Activated T-helper 1 cell treated with anti-CD3 and anti-CD28 coated beads, Interleukin-12 subunit alpha, Interleukin-12 subunit beta, Interleukin-2, Interleukin-4 antibody, amounts not matched to agents 30 ng/mL and 10 ng/mL and 1 ng/mL, durations not matched to agents 14 hours and 24 hours and 36 hours (primary cell): ENCODE measurements around the gene CA6. TPM values are rescaled to one million over a fixed set of nuclear protein-coding genes. Genes with fewer than 3 reads are reported as not detected.
A peak's percentile ranks its signal among the peaks of the same experiment; 100 is the strongest.
"Not testable (repeated sequence)": the region's sequence is repeated elsewhere in the genome, so short reads cannot be mapped to it uniquely, and the experiment has no call there.

Experiments used
- DNase-seq: peaks from one replicate; pipeline ENCODE4 v3.0.0; 2021; ENCODE audit warnings: low spot score
- H3K27ac Mint-ChIP-seq: one replicate; pipeline ENCODE4 v1.8.0; 2021; ENCODE audit warnings: mild to moderate bottlenecking, mixed read lengths
- H3K27me3 Mint-ChIP-seq: one replicate; pipeline ENCODE4 v1.8.0; 2022; ENCODE audit warnings: mild to moderate bottlenecking, moderate library complexity, mixed read lengths; ENCODE audit not compliant: insufficient read depth
- H3K36me3 Mint-ChIP-seq: one replicate; pipeline ENCODE4 v1.8.0; 2021; ENCODE audit warnings: low read depth, mixed read lengths
- H3K4me1 Mint-ChIP-seq: one replicate; pipeline ENCODE4 v1.8.0; 2021; ENCODE audit warnings: low read depth, mixed read lengths
- H3K4me3 Mint-ChIP-seq: one replicate; pipeline ENCODE4 v1.8.0; 2021; ENCODE audit warnings: mild to moderate bottlenecking, moderate library complexity, mixed read lengths
- H3K9me3 Mint-ChIP-seq: one replicate; pipeline ENCODE4 v1.8.0; 2021; ENCODE audit warnings: mixed read lengths
- intact Hi-C: fragments of 100-400 bp; cut with micrococcal nuclease; formaldehyde crosslinking; loops from one replicate; pipeline ENCODE4 v1.15.1; 2024
- total RNA-seq: library from RNA; stranded (reverse); gene quantifications from 2 replicates; pipeline ENCODE4 v1.2.3, GENCODE V29; 2022

Gene CA6
- total RNA-seq, 1 donor from 2014 or later: 2.2 TPM

DNA sequence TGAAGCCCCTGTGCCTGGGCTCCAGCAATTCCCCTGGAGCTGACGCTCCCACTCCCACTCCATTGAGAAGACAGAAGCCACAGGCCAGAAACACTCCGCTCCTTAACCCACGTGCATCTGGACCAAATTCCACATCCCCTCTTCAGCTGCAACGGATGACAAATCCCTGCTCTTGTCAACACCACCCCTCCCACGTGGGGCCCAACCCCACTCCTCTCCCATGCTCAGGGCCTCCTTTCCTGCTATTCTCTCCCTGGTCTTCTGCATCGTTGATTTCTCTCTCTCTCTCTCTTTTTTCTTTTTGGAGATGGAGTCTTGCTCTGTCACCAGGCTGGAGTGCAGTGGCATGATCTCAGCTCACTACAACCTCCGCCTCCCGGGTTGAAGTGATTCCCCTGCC, 18.3 kb downstream of the CA6 start:
- Mint-ChIP-seq H3K27ac (peak overlapping the region; percentile 81), H3K27me3 (no peaks in the 10 kb centered on the region), H3K4me3 (peak overlapping the region; percentile 72), H3K36me3 (peaks cover 49% of the 10 kb centered on the region), H3K9me3 (peaks cover 7% of the 10 kb centered on the region), H3K4me1 (peaks cover 76% of the 10 kb centered on the region)
- no peak for DNase-seq
- intact Hi-C loops: loop anchor here (2.0 to 10.0 kb wide), 3 partner anchors 25 to 869 kb away; no protein-coding TSS in a partner anchor

DNA sequence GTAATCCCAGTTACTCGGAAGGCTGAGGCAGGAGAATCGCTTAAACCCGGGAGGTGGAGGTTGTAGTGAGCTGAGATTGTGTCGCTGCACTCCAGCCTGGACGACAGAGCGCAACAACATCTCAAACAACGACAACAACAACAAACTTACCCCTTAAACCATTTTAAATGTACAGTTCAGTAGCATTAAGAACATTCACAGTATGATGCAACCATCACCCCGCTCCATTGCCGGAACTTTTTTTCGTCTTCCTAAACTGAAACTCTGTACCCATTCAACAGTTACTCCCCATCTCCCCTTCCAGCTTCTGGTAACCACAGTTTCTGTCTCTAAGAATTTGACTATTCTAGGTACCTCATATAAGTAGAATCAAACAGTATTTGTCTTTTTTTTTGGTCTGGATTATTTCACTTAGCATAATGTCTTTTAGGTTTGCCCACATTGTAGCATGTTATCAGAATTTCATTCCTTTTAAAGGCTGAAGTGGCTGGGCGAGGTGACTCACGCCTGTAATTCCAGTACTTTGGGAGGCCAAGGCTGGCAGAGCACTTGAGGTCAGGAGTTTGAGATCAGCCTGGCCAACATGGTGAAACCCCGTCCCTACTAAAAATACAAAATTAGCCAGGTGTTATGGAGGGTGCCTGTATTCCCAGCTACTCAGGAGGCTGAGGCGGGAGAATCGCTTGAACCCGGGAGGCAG, 19.6 kb downstream of the CA6 start:
- H3K27ac Mint-ChIP-seq: peak overlapping the region; percentile 81
- H3K36me3 Mint-ChIP-seq: peaks cover 51% of the 10 kb centered on the region
- H3K4me3 Mint-ChIP-seq: peak overlapping the region; percentile 72
- DNase-seq: no peak
- peaks cover 77% of the 10 kb centered on the region for H3K4me1 Mint-ChIP-seq
- intact Hi-C loops: loop anchor here (10.0 kb wide), 2 partner anchors 260 to 870 kb away; no protein-coding TSS in a partner anchor
- peaks cover 4% of the 10 kb centered on the region for H3K9me3 Mint-ChIP-seq
- H3K27me3 Mint-ChIP-seq: no peaks in the 10 kb centered on the region

DNA sequence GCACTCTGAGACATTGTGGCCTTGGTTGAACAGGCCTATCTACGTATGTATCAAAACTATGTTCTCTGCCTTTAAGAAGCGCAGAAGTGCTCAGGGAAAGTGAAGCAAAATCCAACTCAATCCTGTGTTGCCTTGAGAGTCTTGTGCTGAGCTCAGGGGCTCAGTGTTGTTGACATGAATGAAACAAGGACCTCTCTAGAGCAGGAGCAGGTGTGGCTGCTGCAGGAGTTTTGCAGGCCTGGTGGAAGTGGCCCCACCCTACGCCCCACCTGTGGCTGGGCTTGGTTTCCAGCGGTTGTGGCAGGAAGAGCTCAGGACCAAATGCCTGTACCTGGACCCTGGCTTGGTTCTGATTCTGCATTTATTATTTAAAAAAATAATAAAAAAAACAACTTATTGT, 20.9 kb downstream of the CA6 start:
- DNase-seq: no peak
- peak overlapping the region; percentile 66 for H3K27ac Mint-ChIP-seq
- peak overlapping the region; percentile 58 for H3K4me3 Mint-ChIP-seq
- H3K9me3 Mint-ChIP-seq: no peaks in the 10 kb centered on the region
- H3K4me1 Mint-ChIP-seq: peaks cover 71% of the 10 kb centered on the region
- intact Hi-C loops: loop anchor here (10.0 kb wide), 2 partner anchors 262 to 872 kb away; no protein-coding TSS in a partner anchor
- H3K27me3 Mint-ChIP-seq: no peaks in the 10 kb centered on the region
- peaks cover 45% of the 10 kb centered on the region for H3K36me3 Mint-ChIP-seq

DNA sequence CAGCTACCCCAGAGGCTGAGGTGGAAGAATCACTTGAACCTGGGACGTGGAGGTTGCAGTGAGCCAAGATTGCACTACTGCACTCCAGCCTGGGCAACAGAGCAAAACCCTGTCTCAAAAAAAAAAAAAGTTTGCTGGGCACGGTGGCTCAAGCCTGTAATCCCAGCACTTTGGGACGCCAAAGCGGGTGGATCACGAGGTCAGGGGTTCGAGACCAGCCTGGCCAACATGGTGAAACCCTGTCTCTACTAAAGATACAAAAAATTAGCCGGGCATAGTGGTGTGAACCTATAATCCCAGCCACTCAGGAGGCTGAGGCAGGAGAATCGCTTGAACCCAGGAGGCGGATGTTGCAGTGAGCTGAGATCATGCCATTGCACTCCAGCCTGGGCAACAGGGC, 23.2 kb downstream of the CA6 start:
- H3K4me3 Mint-ChIP-seq: peak overlapping the region; percentile 97
- peaks cover 69% of the 10 kb centered on the region for H3K4me1 Mint-ChIP-seq
- DNase-seq, H3K9me3 Mint-ChIP-seq, H3K27me3 Mint-ChIP-seq: not testable (repeated sequence)
- H3K36me3 Mint-ChIP-seq: peaks cover 36% of the 10 kb centered on the region
- H3K27ac Mint-ChIP-seq: peak overlapping the region; percentile 98
- intact Hi-C loops: loop anchor here (10.0 kb wide), 2 partner anchors 264 to 874 kb away; no protein-coding TSS in a partner anchor

DNA sequence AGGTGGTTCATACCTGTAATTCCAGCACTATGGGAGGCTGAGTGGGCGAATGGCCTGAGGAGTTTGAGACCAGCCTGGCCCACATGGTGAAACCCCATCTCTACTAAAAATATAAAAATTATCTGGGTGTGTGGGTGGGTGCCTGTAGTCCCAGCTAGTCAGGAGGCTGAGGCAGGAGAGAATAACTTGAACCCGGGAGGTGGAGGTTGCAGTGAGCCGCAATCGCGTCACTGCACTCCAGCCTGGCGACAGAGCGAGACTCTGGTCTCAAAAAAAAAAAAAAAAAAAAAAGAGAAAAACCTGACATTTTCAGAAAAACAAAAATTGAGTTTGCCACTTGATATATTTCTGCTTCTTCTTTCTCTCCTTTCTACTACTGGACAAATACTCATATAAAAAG, 24.3 kb downstream of the CA6 start:
- H3K36me3 Mint-ChIP-seq: peaks cover 27% of the 10 kb centered on the region

DNA sequence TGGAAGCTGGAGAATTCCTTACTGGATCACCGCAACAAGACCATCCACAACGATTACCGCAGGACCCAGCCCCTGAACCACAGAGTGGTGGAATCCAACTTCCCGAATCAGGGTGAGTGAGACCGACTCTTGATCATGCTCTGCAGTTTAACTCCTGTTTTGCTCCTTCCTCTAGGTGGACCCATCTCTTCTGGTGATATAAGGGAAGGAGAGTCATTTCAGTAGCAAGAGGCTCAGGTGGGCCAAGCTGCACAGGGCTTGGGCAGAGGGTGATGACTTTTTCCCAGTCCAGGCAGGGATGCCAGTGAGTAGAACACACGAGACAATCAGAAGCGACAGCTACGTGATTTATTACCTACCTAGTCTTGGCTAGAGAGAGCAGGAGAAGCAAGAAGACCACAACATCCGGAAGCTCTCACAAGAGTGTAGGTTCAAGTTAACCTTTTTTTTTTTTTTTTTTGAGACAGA, 25.2 kb downstream of the CA6 start:
- Mint-ChIP-seq H3K27me3 (no peaks in the 10 kb centered on the region), H3K9me3 (no peaks in the 10 kb centered on the region), H3K4me3 (peak overlapping the region; percentile 97), H3K4me1 (peaks cover 57% of the 10 kb centered on the region), H3K36me3 (peaks cover 22% of the 10 kb centered on the region), H3K27ac (peak overlapping the region; percentile 98)
- DNase-seq: peak; percentile 53
- intact Hi-C loops: loop anchor here (1.0 to 5.0 kb wide), 6 partner anchors 11 to 90 kb away; no protein-coding TSS in a partner anchor

More for the DNA sequence above, 24.3 kb downstream of the CA6 start:
- Mint-ChIP-seq H3K4me3 (peak overlapping the region; percentile 97), H3K4me1 (peaks cover 67% of the 10 kb centered on the region), H3K9me3 (no peaks in the 10 kb centered on the region), H3K27ac (peak overlapping the region; percentile 98), H3K27me3 (no peaks in the 10 kb centered on the region)
- DNase-seq: no peak
- intact Hi-C loops: loop anchor here (1.0 to 10.0 kb wide), 5 partner anchors 24 to 875 kb away; no protein-coding TSS in a partner anchor

DNA sequence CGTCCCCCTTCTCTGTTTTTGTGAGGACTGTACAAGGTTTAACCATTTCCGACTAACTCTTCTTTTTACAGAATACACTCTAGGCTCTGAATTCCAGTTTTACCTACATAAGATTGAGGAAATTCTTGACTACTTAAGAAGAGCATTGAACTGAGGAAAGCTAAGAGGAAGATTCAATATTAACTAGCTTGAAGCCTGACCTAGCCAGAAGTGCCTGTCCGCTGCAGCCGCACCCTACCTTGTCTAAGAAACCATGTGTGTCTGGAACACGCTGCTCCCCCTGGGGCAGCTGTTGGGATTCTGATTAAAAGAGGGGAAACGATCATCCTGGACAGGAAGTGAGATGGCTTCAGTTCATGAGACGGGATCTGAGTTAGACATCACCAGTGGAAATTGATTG, 28.9 kb downstream of the CA6 start:
- DNase-seq: no peak
- Mint-ChIP-seq H3K27ac (no peak overlapping the region), H3K4me1 (peaks cover 35% of the 10 kb centered on the region), H3K36me3 (peaks cover 11% of the 10 kb centered on the region), H3K27me3 (no peaks in the 10 kb centered on the region), H3K4me3 (no peak overlapping the region), H3K9me3 (no peaks in the 10 kb centered on the region)
- intact Hi-C loops: loop anchor here (5.0 kb wide), 1 partner anchor 37 kb away; no protein-coding TSS in a partner anchor

DNA sequence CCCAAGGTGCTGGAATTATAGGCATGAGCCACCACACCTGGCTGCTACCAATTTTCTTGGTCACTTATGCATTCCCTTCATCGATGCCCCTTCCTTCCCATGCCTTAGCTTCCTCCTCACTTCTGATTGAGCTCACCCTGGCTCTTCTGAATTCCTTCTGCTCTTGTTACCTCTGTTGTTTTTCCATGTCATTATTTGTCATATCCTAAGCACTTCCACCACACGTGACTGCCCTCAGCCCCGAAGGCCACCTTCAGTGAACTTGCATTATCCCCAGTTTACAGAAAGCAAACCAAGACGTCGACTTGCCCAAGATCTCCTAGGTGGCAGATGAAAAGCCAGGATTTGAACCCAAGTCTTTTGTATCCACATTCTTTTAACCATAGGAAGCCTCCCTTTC, 30.7 kb downstream of the CA6 start:
- intact Hi-C loops: no loop called here
- DNase-seq: no peak
- no peak overlapping the region for H3K4me3 Mint-ChIP-seq
- no peak overlapping the region for H3K27ac Mint-ChIP-seq
- H3K9me3 Mint-ChIP-seq: peaks cover 4% of the 10 kb centered on the region
- peaks cover 2% of the 10 kb centered on the region for H3K27me3 Mint-ChIP-seq
- peaks cover 26% of the 10 kb centered on the region for H3K4me1 Mint-ChIP-seq
- H3K36me3 Mint-ChIP-seq: peaks cover 7% of the 10 kb centered on the region

DNA sequence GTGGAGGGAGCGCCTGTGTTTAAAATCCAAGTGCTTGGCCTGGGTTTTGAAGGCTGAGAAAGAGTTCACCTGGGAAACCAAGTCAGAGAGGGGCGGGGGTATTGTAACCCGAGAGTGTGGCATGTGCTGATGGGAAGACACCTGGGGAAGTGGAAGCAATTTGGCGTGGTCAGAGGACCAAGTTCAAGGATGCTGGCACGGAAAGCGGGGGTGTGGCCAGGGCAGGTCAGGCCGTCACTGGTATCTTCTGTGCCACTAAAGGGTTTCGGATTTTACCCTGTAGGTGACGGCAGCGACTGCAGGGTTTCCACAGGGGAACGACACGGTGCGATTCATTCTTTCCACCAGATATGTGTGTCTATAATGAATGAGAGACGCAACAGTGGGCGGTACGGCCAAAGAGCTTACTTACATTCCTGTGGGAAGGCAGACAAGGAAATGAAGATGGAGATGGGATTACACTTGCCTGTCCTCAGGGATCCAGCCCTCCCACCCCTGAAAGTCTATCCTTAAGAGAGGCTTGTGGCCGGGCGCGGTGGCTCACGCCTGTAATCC, 31.3 kb downstream of the CA6 start:
- intact Hi-C loops: no loop called here
- DNase-seq: no peak
- no peak overlapping the region for H3K4me3 Mint-ChIP-seq
- H3K27me3 Mint-ChIP-seq: peaks cover 2% of the 10 kb centered on the region
- peaks cover 4% of the 10 kb centered on the region for H3K9me3 Mint-ChIP-seq
- peaks cover 21% of the 10 kb centered on the region for H3K4me1 Mint-ChIP-seq
- no peak overlapping the region for H3K27ac Mint-ChIP-seq
- H3K36me3 Mint-ChIP-seq: peaks cover 7% of the 10 kb centered on the region

DNA sequence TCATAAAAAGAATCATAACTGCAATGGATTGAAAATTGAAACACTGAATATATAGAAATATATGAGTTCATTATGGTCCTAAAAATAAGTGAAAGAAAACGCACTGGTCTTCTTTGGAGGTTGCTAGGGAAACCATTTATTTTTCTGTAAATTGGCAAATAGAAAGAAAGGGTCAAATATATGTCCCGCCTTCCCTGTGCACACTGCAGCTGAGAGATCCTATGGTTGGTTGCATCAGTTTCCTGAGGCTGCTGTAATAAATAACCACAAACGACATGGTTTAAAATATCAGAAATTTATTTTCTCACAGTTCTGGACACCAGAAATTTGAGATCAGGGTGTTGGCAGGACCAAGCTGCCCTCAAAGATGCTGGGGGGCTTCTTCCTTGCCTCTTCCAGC, 35.0 kb downstream of the CA6 start:
- Mint-ChIP-seq H3K4me3 (no peak overlapping the region), H3K9me3 (peaks cover 4% of the 10 kb centered on the region), H3K27ac (no peak overlapping the region), H3K27me3 (peaks cover 2% of the 10 kb centered on the region), H3K4me1 (peaks cover 22% of the 10 kb centered on the region), H3K36me3 (peaks cover 3% of the 10 kb centered on the region)
- intact Hi-C loops: no loop called here
- no peak for DNase-seq

DNA sequence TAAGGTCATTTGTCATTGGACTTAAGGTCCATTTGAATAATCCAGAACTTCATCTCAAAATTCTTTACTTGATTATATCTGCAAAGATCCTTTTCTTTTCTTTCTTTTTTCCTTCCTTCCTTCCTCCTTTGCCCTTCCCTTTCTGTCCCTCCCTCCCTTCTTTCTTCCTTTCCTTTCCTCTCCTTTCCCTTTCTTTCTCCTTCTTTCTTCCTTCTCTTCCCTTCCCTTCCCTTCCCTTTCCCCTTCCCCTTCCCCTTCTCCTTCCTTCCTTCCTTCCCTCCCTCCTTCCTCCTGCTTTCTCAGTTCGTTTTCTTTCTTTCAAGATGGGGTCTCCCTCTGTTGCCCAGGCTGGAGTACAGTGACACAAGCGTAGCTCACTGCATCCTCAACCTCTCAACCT, 35.5 kb downstream of the CA6 start:
- peaks cover 2% of the 10 kb centered on the region for H3K27me3 Mint-ChIP-seq
- H3K27ac Mint-ChIP-seq: no peak overlapping the region
- DNase-seq: no peak
- peaks cover 4% of the 10 kb centered on the region for H3K9me3 Mint-ChIP-seq
- no peak overlapping the region for H3K4me3 Mint-ChIP-seq
- H3K36me3 Mint-ChIP-seq: peaks cover 3% of the 10 kb centered on the region
- intact Hi-C loops: no loop called here
- peaks cover 25% of the 10 kb centered on the region for H3K4me1 Mint-ChIP-seq

DNA sequence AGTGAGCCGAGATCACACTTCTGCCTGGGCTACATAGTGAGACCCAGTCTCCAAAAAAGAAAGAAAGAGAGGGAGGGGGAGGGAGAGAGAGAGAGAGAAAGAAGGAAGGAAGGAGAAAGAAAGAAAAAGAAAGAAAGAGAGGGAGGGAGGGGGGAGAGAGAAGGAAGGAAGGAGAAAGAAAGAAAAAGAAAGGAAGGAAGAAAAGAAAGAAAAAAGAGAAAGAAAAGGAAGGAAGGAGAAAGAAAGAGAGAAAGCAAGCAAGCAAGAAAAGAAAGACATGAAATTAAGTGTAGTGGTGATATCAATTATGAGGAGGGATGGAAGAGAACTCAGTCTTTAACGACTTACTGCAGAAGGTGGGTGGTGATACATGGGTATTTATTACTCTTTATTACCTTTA, 38.5 kb downstream of the CA6 start:
- Mint-ChIP-seq H3K27me3 (peaks cover 2% of the 10 kb centered on the region), H3K4me1 (peaks cover 46% of the 10 kb centered on the region), H3K4me3 (no peak overlapping the region), H3K27ac (peak overlapping the region; percentile 84), H3K9me3 (peaks cover 4% of the 10 kb centered on the region), H3K36me3 (peaks cover 2% of the 10 kb centered on the region)
- intact Hi-C loops: no loop called here
- DNase-seq: no peak

DNA sequence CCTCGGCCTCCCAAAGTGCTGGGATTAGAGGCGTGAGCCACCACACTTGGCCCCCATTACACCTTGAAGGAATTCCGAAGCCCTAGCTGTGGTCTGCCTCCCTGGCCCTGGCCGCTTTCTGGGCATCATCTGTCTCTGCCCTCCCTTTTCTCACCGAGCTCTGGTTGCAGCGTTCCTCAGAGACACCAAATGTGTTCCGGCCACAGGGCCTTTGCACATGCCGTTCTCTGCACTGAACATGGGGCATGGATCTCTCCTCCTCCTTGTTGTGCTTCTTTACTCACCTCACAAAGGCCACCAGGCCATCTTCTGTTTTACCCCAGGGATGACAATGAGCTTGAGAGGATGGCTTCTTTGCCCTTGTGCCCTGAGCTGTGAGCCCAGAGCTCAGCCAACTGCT, 39.3 kb downstream of the CA6 start:
- peaks cover 2% of the 10 kb centered on the region for H3K36me3 Mint-ChIP-seq
- H3K27ac Mint-ChIP-seq: no peak overlapping the region
- intact Hi-C loops: no loop called here
- no peak overlapping the region for H3K4me3 Mint-ChIP-seq
- peaks cover 4% of the 10 kb centered on the region for H3K9me3 Mint-ChIP-seq
- DNase-seq: no peak
- peaks cover 2% of the 10 kb centered on the region for H3K27me3 Mint-ChIP-seq
- H3K4me1 Mint-ChIP-seq: peaks cover 54% of the 10 kb centered on the region
